Ascending aorta (tissue), 2 donors: ENCODE results near the gene SMYD2. TPM values are rescaled to one million over a fixed set of nuclear protein-coding genes. Genes with fewer than 3 reads are reported as not detected.

Experiments
- DNase-seq, 2 donors: peaks; one replicate each; pipeline ENCODE4 v3.0.0-alpha.2; 2019; ENCODE audit warnings: low spot score in 2 of 2
- H3K27ac ChIP-seq, 2 donors: fragments of 200-600 bp; sonication (generic); one replicate each; pipeline ENCODE4 v1.5.1; 2016 to 2017; ENCODE audit warnings: mild to moderate bottlenecking in 1 of 2
- H3K27me3 ChIP-seq: fragments of 200-600 bp; sonication (generic); one replicate; pipeline ENCODE4 v1.5.1; 2017
- H3K36me3 ChIP-seq, 2 donors: fragments of 200-600 bp; sonication (generic); one replicate each; pipeline ENCODE4 v1.5.1; 2016
- H3K4me1 ChIP-seq, 2 donors: fragments of 200-600 bp; sonication (generic); one replicate each; pipeline ENCODE4 v1.5.1; 2016 to 2017; ENCODE audit warnings: mild to moderate bottlenecking in 1 of 2
- H3K4me3 ChIP-seq, 2 donors: fragments of 200-600 bp; sonication (generic); one replicate each; pipeline ENCODE4 v1.5.1; 2016 to 2017; ENCODE audit warnings: mild to moderate bottlenecking in 1 of 2
- H3K9me3 ChIP-seq, 2 donors: fragments of 200-600 bp; sonication (generic); one replicate each; pipeline ENCODE4 v1.5.1; 2016
- CTCF ChIP-seq, 3 experiments: fragments of 200-600 bp in 2 of 3; fragments of 450-650 bp in 1 of 3; sonication (generic) in 2 of 3; IDR thresholded peaks; one replicate each; pipeline ENCODE4 v1.5.1; 2016 to 2019; ENCODE audit warnings: antibody characterized with exemption in 3 of 3, mild to moderate bottlenecking in 1 of 3, moderate library complexity in 1 of 3
- intact Hi-C: fragments of 100-400 bp; cut with DNase I; formaldehyde crosslinking; loops from one replicate; pipeline ENCODE4 v1.15.1; 2023
- total RNA-seq: library from RNA; depleted of rRNA; stranded (reverse); fragments of >200 nt; gene quantifications from one replicate; pipeline ENCODE4 v1.1.0, GENCODE V29; 2016

Gene SMYD2
- total RNA-seq, 1 donor from 2014 or later: 2.4 TPM

GRCh38 chr1:214264196-214264595 is 16.8 kb upstream of the SMYD2 start:
- no peak for DNase-seq
- Histone ChIP-seq H3K9me3 (no peaks in the 10 kb centered on the region), H3K27ac (no peak overlapping the region), H3K27me3 (no peaks in the 10 kb centered on the region), H3K4me1 (no peaks in the 10 kb centered on the region), H3K4me3 (no peak overlapping the region), H3K36me3 (no peaks in the 10 kb centered on the region)
- TF ChIP-seq CTCF (IDR thresholded peaks at IDR 0.05): no peak
- intact Hi-C loops: loop anchor here (5.0 kb wide), 1 partner anchor 323 kb away; no protein-coding TSS in a partner anchor

- DNase-seq: no peak
- no peak overlapping the region for H3K4me3 ChIP-seq
- no peaks in the 10 kb centered on the region for H3K4me1 ChIP-seq
- intact Hi-C loops: loop anchor here (5.0 kb wide), 1 partner anchor 322 kb away; no protein-coding TSS in a partner anchor
- H3K9me3 ChIP-seq: no peaks in the 10 kb centered on the region
- no peak overlapping the region for H3K27ac ChIP-seq
- no peak for TF ChIP-seq CTCF (IDR thresholded peaks at IDR 0.05)
- H3K36me3 ChIP-seq: no peaks in the 10 kb centered on the region
- H3K27me3 ChIP-seq: no peaks in the 10 kb centered on the region
Observed at GRCh38 chr1:214264976-214265375, 16.0 kb upstream of the SMYD2 start.

- H3K4me3 ChIP-seq: no peak overlapping the region
- intact Hi-C loops: no loop called here
- no peaks in the 10 kb centered on the region for H3K36me3 ChIP-seq
- TF ChIP-seq CTCF (IDR thresholded peaks at IDR 0.05): no peak
- H3K27me3 ChIP-seq: no peaks in the 10 kb centered on the region
- no peak for DNase-seq
- no peaks in the 10 kb centered on the region for H3K4me1 ChIP-seq
- H3K27ac ChIP-seq: no peak overlapping the region
- H3K9me3 ChIP-seq: no peaks in the 10 kb centered on the region
Observed at GRCh38 chr1:214270097-214270650, 10.8 kb upstream of the SMYD2 start.

GRCh38 chr1:214271174-214271858 is 9.6 kb upstream of the SMYD2 start:
- H3K27ac ChIP-seq: no peak overlapping the region
- intact Hi-C loops: no loop called here
- H3K9me3 ChIP-seq: no peaks in the 10 kb centered on the region
- no peak overlapping the region for H3K4me3 ChIP-seq
- no peaks in the 10 kb centered on the region for H3K4me1 ChIP-seq
- no peaks in the 10 kb centered on the region for H3K36me3 ChIP-seq
- H3K27me3 ChIP-seq: no peaks in the 10 kb centered on the region
- TF ChIP-seq CTCF (IDR thresholded peaks at IDR 0.05): no peak
- DNase-seq: no peak

- TF ChIP-seq CTCF (IDR thresholded peaks at IDR 0.05): no peak
- no peaks in the 10 kb centered on the region for H3K4me1 ChIP-seq
- intact Hi-C loops: no loop called here
- no peak for DNase-seq
- H3K27ac ChIP-seq: no peak overlapping the region
- H3K36me3 ChIP-seq: no peaks in the 10 kb centered on the region
- H3K9me3 ChIP-seq: no peaks in the 10 kb centered on the region
- H3K27me3 ChIP-seq: no peaks in the 10 kb centered on the region
- no peak overlapping the region for H3K4me3 ChIP-seq
Observed at GRCh38 chr1:214271995-214272731, 8.8 kb upstream of the SMYD2 start.
